ENCODE data around the gene KMT2C. TPM values are rescaled to one million over a fixed set of nuclear protein-coding genes. Genes with fewer than 3 reads are reported as not detected.
"Not testable (repeated sequence)": the region's sequence is repeated elsewhere in the genome, so short reads cannot be mapped to it uniquely, and the experiment has no call there.

The KMT2C gene
- total RNA-seq, 3 donors from 2014 or later: 79.6 to 121 (median 102) TPM

- H3K4me3 ChIP-seq; DNase-seq; H3K36me3 ChIP-seq (ENCODE audit: low read depth); H3K9me3 ChIP-seq; intact Hi-C loops (cut with DNase I, micrococcal nuclease); ATAC-seq: not testable (repeated sequence)
- peaks cover 22% of the 10 kb centered on the region for H3K4me1 ChIP-seq (ENCODE audit: low read depth)
These were observed 3.1 kb downstream of the KMT2C start for GRCh38 chr7:152432735-152433134.

GRCh38 chr7:152430854-152431253, 4.9 kb downstream of the KMT2C start:
- ATAC-seq: no peak
- no peaks in the 10 kb centered on the region for H3K9me3 ChIP-seq
- H3K4me3 ChIP-seq: no peak overlapping the region
- H3K4me1 ChIP-seq (ENCODE audit: low read depth): peaks cover 25% of the 10 kb centered on the region
- H3K36me3 ChIP-seq (ENCODE audit: low read depth): no peaks in the 10 kb centered on the region
- no peak for DNase-seq
- intact Hi-C loops (cut with DNase I, micrococcal nuclease): no loop called here
- TF ChIP-seq CTCF (IDR thresholded peaks at IDR 0.05): no peak

- peaks cover 25% of the 10 kb centered on the region for H3K4me1 ChIP-seq (ENCODE audit: low read depth)
- H3K36me3 ChIP-seq (ENCODE audit: low read depth); H3K9me3 ChIP-seq; ATAC-seq; intact Hi-C loops (cut with DNase I, micrococcal nuclease); DNase-seq; H3K4me3 ChIP-seq: not testable (repeated sequence)
These were observed 5.7 kb downstream of the KMT2C start for GRCh38 chr7:152430118-152430517.

- ATAC-seq: no peak
- intact Hi-C loops (cut with DNase I, micrococcal nuclease): no loop called here
These were observed 11.3 kb downstream of the KMT2C start for GRCh38 chr7:152424348-152425108.

GRCh38 chr7:152423991-152424347, 11.8 kb downstream of the KMT2C start:
- DNase-seq (no peak), ATAC-seq (no peak)
- Histone ChIP-seq H3K4me1 (ENCODE audit: low read depth) (peaks cover 15% of the 10 kb centered on the region), H3K9me3 (peaks cover 4% of the 10 kb centered on the region), H3K4me3 (no peak overlapping the region), H3K36me3 (ENCODE audit: low read depth) (no peaks in the 10 kb centered on the region)
- intact Hi-C loops (cut with DNase I, micrococcal nuclease): no loop called here
- TF ChIP-seq CTCF (IDR thresholded peaks at IDR 0.05): no peak

More at GRCh38 chr7:152424348-152425108, 11.3 kb downstream of the KMT2C start:
- H3K9me3 ChIP-seq: peaks cover 4% of the 10 kb centered on the region
- no peak overlapping the region for H3K4me3 ChIP-seq
- no peak for DNase-seq
- TF ChIP-seq CTCF (IDR thresholded peaks at IDR 0.05): no peak
- no peaks in the 10 kb centered on the region for H3K36me3 ChIP-seq (ENCODE audit: low read depth)
- H3K4me1 ChIP-seq (ENCODE audit: low read depth): peaks cover 14% of the 10 kb centered on the region

GRCh38 chr7:152423171-152423570, 12.6 kb downstream of the KMT2C start:
- intact Hi-C loops (cut with DNase I, micrococcal nuclease); H3K9me3 ChIP-seq; H3K4me3 ChIP-seq; DNase-seq; ATAC-seq; H3K36me3 ChIP-seq (ENCODE audit: low read depth): not testable (repeated sequence)
- H3K4me1 ChIP-seq (ENCODE audit: low read depth): peaks cover 10% of the 10 kb centered on the region

- H3K4me3 ChIP-seq; intact Hi-C loops (cut with DNase I, micrococcal nuclease): not testable (repeated sequence)
These were observed 14.9 kb downstream of the KMT2C start for GRCh38 chr7:152420950-152421349.

More at GRCh38 chr7:152420950-152421349, 14.9 kb downstream of the KMT2C start:
- not testable (repeated sequence) for H3K4me1 ChIP-seq (ENCODE audit: low read depth); H3K9me3 ChIP-seq; H3K36me3 ChIP-seq (ENCODE audit: low read depth); DNase-seq; ATAC-seq

All from mucosa of descending colon (tissue), 3 donors.